HEK293 (cell line): Measurements from ENCODE around the gene ENKUR.

Experiments
- BCL11A ChIP-seq: fragments of 450-650 bp; formaldehyde crosslinking; IDR thresholded peaks from 2 replicates; pipeline ENCODE4 v1.5.1; 2016; ENCODE audit warnings: low read depth, missing biosample characterization, missing genetic modification characterization
- ZFHX2 ChIP-seq: fragments of 450-650 bp; formaldehyde crosslinking; conservative IDR thresholded peaks from 2 replicates; pipeline ENCODE4 v1.5.1; 2016; ENCODE audit warnings: missing biosample characterization, missing genetic modification characterization
- ZNF23 ChIP-seq: fragments of 450-650 bp; formaldehyde crosslinking; IDR thresholded peaks from 2 replicates; pipeline ENCODE4 v1.5.1; 2016; ENCODE audit warnings: missing biosample characterization, missing genetic modification characterization, borderline replicate concordance
- ZNF777 ChIP-seq: fragments of 450-650 bp; formaldehyde crosslinking; IDR thresholded peaks from 2 replicates; pipeline ENCODE4 v1.5.1; 2017; ENCODE audit warnings: missing biosample characterization, missing genetic modification characterization, borderline replicate concordance
- TF ChIP-seq, protein P1 (sequence below): fragments of 450-650 bp; formaldehyde crosslinking; IDR thresholded peaks from 2 replicates; pipeline ENCODE4 v1.5.1; 2016; ENCODE audit warnings: missing biosample characterization, missing genetic modification characterization
- TF ChIP-seq, protein P2 (sequence below): fragments of 450-650 bp; formaldehyde crosslinking; IDR thresholded peaks from 2 replicates; pipeline ENCODE4 v1.5.1; 2017; ENCODE audit warnings: missing biosample characterization, missing genetic modification characterization
- TF ChIP-seq, protein P3 (sequence below): fragments of 450-650 bp; IDR thresholded peaks from 2 replicates; pipeline ENCODE4 v1.5.1; 2018; ENCODE audit warnings: missing biosample characterization, mild to moderate bottlenecking, missing genetic modification characterization
- TF ChIP-seq, protein P4 (sequence below): fragments of 450-650 bp; formaldehyde crosslinking; IDR thresholded peaks from 2 replicates; pipeline ENCODE4 v1.5.1; 2016; ENCODE audit warnings: missing biosample characterization, missing genetic modification characterization

DNA sequence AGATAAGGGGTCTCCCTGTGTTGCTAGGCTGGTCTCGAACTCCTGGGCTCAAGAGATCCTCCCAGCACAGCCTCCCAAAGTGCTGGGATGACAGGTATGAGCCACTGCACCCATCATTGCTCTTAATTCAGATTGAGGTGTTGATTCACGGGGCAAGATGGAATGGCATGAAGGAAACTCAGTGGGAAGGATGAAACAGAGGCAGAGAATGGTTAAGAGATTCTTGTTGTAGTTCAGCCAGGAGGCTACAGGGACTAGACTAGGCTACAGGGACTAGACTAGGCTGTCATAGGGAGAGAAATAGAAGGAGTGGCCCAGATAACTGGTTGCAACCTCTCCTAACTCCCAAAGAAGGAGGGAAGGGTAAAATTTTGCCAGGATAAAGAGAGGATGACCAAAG, 48.4 kb upstream of the ENKUR start:
- TF ChIP-seq, protein P1, sequence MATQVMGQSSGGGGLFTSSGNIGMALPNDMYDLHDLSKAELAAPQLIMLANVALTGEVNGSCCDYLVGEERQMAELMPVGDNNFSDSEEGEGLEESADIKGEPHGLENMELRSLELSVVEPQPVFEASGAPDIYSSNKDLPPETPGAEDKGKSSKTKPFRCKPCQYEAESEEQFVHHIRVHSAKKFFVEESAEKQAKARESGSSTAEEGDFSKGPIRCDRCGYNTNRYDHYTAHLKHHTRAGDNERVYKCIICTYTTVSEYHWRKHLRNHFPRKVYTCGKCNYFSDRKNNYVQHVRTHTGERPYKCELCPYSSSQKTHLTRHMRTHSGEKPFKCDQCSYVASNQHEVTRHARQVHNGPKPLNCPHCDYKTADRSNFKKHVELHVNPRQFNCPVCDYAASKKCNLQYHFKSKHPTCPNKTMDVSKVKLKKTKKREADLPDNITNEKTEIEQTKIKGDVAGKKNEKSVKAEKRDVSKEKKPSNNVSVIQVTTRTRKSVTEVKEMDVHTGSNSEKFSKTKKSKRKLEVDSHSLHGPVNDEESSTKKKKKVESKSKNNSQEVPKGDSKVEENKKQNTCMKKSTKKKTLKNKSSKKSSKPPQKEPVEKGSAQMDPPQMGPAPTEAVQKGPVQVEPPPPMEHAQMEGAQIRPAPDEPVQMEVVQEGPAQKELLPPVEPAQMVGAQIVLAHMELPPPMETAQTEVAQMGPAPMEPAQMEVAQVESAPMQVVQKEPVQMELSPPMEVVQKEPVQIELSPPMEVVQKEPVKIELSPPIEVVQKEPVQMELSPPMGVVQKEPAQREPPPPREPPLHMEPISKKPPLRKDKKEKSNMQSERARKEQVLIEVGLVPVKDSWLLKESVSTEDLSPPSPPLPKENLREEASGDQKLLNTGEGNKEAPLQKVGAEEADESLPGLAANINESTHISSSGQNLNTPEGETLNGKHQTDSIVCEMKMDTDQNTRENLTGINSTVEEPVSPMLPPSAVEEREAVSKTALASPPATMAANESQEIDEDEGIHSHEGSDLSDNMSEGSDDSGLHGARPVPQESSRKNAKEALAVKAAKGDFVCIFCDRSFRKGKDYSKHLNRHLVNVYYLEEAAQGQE: no peak
- TF ChIP-seq, protein P2, sequence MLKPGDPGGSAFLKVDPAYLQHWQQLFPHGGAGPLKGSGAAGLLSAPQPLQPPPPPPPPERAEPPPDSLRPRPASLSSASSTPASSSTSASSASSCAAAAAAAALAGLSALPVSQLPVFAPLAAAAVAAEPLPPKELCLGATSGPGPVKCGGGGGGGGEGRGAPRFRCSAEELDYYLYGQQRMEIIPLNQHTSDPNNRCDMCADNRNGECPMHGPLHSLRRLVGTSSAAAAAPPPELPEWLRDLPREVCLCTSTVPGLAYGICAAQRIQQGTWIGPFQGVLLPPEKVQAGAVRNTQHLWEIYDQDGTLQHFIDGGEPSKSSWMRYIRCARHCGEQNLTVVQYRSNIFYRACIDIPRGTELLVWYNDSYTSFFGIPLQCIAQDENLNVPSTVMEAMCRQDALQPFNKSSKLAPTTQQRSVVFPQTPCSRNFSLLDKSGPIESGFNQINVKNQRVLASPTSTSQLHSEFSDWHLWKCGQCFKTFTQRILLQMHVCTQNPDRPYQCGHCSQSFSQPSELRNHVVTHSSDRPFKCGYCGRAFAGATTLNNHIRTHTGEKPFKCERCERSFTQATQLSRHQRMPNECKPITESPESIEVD (tag by site-specific recombination): no peak
- TF ChIP-seq, protein P3, sequence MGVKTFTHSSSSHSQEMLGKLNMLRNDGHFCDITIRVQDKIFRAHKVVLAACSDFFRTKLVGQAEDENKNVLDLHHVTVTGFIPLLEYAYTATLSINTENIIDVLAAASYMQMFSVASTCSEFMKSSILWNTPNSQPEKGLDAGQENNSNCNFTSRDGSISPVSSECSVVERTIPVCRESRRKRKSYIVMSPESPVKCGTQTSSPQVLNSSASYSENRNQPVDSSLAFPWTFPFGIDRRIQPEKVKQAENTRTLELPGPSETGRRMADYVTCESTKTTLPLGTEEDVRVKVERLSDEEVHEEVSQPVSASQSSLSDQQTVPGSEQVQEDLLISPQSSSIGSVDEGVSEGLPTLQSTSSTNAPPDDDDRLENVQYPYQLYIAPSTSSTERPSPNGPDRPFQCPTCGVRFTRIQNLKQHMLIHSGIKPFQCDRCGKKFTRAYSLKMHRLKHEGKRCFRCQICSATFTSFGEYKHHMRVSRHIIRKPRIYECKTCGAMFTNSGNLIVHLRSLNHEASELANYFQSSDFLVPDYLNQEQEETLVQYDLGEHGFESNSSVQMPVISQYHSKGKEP (tag by site-specific recombination): no peak
- TF ChIP-seq BCL11A (tag by site-specific recombination) (no peak), ZFHX2 (tag by site-specific recombination) (no peak), ZNF23 (no peak), ZNF777 (tag by site-specific recombination) (no peak)
- TF ChIP-seq, protein P4, sequence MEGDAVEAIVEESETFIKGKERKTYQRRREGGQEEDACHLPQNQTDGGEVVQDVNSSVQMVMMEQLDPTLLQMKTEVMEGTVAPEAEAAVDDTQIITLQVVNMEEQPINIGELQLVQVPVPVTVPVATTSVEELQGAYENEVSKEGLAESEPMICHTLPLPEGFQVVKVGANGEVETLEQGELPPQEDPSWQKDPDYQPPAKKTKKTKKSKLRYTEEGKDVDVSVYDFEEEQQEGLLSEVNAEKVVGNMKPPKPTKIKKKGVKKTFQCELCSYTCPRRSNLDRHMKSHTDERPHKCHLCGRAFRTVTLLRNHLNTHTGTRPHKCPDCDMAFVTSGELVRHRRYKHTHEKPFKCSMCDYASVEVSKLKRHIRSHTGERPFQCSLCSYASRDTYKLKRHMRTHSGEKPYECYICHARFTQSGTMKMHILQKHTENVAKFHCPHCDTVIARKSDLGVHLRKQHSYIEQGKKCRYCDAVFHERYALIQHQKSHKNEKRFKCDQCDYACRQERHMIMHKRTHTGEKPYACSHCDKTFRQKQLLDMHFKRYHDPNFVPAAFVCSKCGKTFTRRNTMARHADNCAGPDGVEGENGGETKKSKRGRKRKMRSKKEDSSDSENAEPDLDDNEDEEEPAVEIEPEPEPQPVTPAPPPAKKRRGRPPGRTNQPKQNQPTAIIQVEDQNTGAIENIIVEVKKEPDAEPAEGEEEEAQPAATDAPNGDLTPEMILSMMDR: no peak
